Stimulated activated CD4-positive, alpha-beta T cell treated with anti-CD3 and anti-CD28 coated beads, Interleukin-15, amount 100 ng/mL, for 1 hour (primary cell): Measurements from ENCODE around the gene ITGA7.

ENCODE experiments used
- DNase-seq, 2 donors: peaks; one replicate each; pipeline ENCODE4 v3.0.0-alpha.2; 2020; ENCODE audit warnings: low read depth in 1 of 2, low spot score in 1 of 2

Gene ITGA7

GRCh38 chr12:55700255-55701018 is 7.3 kb downstream of the ITGA7 start:
- no peak for DNase-seq

GRCh38 chr12:55699471-55700055 is 8.1 kb downstream of the ITGA7 start:
- DNase-seq = no peak

GRCh38 chr12:55698965-55699364 is 8.7 kb downstream of the ITGA7 start:
- DNase-seq = no peak

- no peak for DNase-seq
These were observed 9.3 kb downstream of the ITGA7 start for GRCh38 chr12:55698241-55698955.

GRCh38 chr12:55697686-55698085 is 10.0 kb downstream of the ITGA7 start:
- no peak for DNase-seq

- DNase-seq = no peak
These were observed 10.8 kb downstream of the ITGA7 start for GRCh38 chr12:55696796-55697462.

- DNase-seq = no peak
These were observed 11.6 kb downstream of the ITGA7 start for GRCh38 chr12:55696141-55696540.

- no peak for DNase-seq
These were observed 12.4 kb downstream of the ITGA7 start for GRCh38 chr12:55695349-55695748.

GRCh38 chr12:55694651-55695050 is 13.1 kb downstream of the ITGA7 start:
- DNase-seq = no peak

GRCh38 chr12:55694188-55694515 is 13.6 kb downstream of the ITGA7 start:
- no peak for DNase-seq

GRCh38 chr12:55693323-55694187 is 14.1 kb downstream of the ITGA7 start:
- no peak for DNase-seq

GRCh38 chr12:55692631-55693322 is 14.9 kb downstream of the ITGA7 start:
- no peak for DNase-seq

- DNase-seq = no peak
These were observed 18.7 kb downstream of the ITGA7 start for GRCh38 chr12:55688716-55689655.

- DNase-seq = no peak
These were observed 20.0 kb downstream of the ITGA7 start for GRCh38 chr12:55687746-55688145.

GRCh38 chr12:55686366-55687010 is 21.2 kb downstream of the ITGA7 start:
- no peak for DNase-seq

- DNase-seq = no peak
These were observed 22.0 kb downstream of the ITGA7 start for GRCh38 chr12:55685671-55686070.

- DNase-seq = no peak
These were observed 22.8 kb downstream of the ITGA7 start for GRCh38 chr12:55684761-55685370.

GRCh38 chr12:55683676-55684075 is 24.0 kb downstream of the ITGA7 start:
- no peak for DNase-seq
